Fibroblast of pulmonary artery (primary cell): Measurements from ENCODE around the gene LY9.

Experiments
- DNase-seq: peaks from one replicate; pipeline ENCODE4 v3.0.0-alpha.2; 2010; ENCODE audit warnings: low read depth
- H3K4me3 ChIP-seq: replicated peaks from 2 replicates; pipeline ENCODE4 v1.5.1; 2011; ENCODE audit warnings: low read depth, mild to moderate bottlenecking, control low read depth, low read length, moderate library complexity
- CTCF ChIP-seq: IDR thresholded peaks from 2 replicates; pipeline ENCODE4 v1.5.1; 2011; ENCODE audit warnings: mild to moderate bottlenecking, control low read depth, low read length, inconsistent platforms; ENCODE audit errors: missing control alignments

The LY9 gene

DNA sequence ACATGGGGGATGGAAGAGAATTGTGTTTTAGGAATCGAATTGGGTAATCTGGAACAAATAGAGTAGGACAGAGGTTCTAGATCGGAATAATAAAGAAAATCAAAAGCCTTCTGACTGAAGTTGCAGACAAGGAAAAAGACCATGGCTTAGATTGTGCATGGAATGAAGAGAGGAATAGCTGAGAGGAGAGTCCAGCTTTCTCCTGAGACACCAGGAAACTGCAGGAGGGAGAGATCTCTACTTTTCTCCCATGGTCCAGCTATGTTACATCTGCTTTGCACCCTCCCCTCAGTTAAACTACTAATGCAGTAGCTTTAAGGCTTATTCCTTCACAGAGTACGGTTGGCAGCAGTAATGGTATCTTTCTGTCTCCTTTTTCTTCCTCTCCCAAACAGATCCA is 43.6 kb upstream of the LY9 start:
- no peak for TF ChIP-seq CTCF
- no peak overlapping the region for H3K4me3 ChIP-seq
- DNase-seq: no peak

DNA sequence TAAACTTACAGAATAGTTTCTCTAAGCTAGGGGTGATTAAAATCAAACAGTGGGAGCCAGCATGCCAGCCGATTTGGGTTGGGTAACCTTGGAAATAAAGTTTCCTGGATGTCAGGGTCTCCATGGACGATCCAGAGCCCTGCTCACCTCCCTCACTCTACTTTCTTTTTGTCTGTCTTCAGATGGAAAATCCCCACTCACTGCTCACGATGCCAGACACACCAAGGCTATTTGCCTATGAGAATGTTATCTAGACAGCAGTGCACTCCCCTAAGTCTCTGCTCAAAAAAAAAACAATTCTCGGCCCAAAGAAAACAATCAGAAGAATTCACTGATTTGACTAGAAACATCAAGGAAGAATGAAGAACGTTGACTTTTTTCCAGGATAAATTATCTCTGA is 43.0 kb upstream of the LY9 start:
- TF ChIP-seq CTCF: no peak
- H3K4me3 ChIP-seq: no peak overlapping the region
- DNase-seq: peak; percentile 18

DNA sequence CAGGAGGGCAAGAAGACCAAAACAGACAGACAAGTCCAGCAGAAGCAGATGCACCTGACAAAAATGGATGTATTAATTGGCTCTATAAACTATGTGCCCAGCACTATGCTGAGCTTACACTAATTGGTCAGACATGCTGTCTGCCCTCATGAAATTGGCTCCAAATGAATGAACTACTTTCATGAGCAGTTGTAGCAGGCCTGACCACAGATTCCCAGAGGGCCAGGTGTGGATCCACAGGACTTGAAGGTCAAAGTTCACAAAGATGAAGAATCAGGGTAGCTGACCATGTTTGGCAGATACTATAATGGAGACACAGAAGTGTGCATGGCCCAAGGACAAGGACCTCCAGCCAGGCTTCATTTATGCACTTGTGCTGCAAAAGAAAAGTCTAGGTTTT is 42.4 kb upstream of the LY9 start:
- no peak overlapping the region for H3K4me3 ChIP-seq
- DNase-seq: no peak
- TF ChIP-seq CTCF: no peak

DNA sequence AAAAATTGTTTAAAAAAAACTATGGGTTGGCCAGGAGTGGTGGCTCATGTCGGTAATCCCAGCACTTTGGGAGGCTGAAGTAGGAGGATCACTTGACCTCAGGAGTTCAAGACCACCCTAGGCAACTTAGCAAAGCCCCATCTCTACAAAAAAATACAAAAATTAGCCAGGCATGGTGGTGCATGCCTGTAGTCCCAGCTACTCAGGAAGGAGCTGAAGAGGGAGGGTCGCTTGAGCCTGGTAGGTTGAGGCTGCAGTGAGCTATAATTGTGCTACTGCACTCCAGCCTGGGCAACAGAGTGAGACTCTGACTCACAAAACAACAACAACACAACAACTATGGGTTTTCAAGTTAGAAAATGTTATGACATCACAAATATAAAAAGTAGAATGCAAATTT is 40.5 kb upstream of the LY9 start:
- no peak overlapping the region for H3K4me3 ChIP-seq
- DNase-seq: no peak
- no peak for TF ChIP-seq CTCF

GRCh38 chr1:160755911-160756848 is 39.8 kb upstream of the LY9 start:
- DNase-seq: no peak
- no peak overlapping the region for H3K4me3 ChIP-seq
- no peak for TF ChIP-seq CTCF

DNA sequence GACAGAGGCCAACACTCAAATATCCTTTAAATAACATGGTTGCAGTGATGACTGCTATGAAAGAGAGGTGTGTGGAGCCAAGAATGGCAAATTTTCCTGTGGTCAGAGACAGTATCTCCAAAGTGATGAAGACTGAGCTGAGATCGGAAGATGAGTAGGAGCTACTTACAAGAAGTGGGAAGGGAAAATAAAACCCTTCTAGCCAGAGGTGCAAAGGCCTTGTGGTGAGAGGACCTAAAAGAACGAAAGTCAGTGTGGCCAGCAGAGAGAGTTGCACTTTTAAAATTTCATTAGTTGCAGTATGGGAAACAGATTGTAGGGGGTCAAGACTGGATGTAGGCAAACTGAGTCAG is 39.1 kb upstream of the LY9 start:
- TF ChIP-seq CTCF: no peak
- no peak for DNase-seq
- H3K4me3 ChIP-seq: no peak overlapping the region

- no peak overlapping the region for H3K4me3 ChIP-seq
- DNase-seq: no peak
- TF ChIP-seq CTCF: no peak
These were observed 37.5 kb upstream of the LY9 start for GRCh38 chr1:160758521-160758920.
